ENCODE measurements around the gene CORO6.

DNA sequence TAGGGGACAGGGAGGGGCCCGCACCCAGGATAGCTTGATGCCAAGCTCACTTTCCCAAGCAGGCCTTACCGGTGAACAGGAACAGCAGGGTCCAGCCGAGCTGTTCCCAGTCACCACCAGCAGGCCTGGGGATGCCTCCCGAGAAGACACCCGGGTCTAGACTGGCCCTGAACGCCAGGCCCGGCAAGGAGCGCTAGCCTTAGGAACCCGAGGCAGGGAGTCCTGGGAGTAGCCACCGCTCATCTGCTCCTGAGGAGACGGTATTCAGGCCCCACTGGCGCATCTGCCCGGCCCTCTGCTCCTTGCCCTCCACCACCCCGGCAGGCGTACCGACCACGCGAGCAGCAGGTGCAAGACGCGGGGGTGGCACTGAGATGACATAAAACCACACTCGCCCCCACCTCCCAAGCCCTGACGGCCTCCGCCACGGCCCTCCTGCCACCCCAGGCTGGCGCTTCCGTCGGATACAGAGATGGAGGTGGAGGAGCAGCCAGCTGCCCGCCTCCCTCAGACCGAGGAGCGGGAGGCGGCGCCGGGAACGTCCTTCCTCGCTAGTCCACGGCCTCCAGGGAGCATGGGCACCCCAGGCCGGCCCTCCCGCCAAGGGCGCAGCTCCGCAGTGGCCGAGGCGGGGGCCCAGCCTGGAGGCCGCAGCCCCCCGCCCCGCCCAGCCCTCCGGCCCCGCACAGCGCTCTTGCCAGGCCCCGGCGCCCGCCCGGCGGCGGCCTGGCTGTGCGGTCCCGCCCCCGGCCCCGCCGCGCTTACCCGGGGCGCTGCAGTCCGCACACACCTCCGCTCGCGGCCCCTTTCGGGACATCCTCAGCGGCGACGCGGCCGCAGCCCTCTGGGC lies 33.9 kb downstream of the CORO6 start:
- TF ChIP-seq, protein P1, sequence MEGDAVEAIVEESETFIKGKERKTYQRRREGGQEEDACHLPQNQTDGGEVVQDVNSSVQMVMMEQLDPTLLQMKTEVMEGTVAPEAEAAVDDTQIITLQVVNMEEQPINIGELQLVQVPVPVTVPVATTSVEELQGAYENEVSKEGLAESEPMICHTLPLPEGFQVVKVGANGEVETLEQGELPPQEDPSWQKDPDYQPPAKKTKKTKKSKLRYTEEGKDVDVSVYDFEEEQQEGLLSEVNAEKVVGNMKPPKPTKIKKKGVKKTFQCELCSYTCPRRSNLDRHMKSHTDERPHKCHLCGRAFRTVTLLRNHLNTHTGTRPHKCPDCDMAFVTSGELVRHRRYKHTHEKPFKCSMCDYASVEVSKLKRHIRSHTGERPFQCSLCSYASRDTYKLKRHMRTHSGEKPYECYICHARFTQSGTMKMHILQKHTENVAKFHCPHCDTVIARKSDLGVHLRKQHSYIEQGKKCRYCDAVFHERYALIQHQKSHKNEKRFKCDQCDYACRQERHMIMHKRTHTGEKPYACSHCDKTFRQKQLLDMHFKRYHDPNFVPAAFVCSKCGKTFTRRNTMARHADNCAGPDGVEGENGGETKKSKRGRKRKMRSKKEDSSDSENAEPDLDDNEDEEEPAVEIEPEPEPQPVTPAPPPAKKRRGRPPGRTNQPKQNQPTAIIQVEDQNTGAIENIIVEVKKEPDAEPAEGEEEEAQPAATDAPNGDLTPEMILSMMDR (conservative IDR thresholded peaks at IDR 0.05) = no peak
- TF ChIP-seq EZH2 (IDR thresholded peaks at IDR 0.05; ENCODE audit: low read depth) = no peak
